ENCODE measurements around the gene CHCHD1. TPM values are rescaled to one million over a fixed set of nuclear protein-coding genes. Genes with fewer than 3 reads are reported as not detected.

Gene CHCHD1
- total RNA-seq, 4 donors from 2014 or later: 14.1 to 57.3 (median 28.9) TPM

DNA sequence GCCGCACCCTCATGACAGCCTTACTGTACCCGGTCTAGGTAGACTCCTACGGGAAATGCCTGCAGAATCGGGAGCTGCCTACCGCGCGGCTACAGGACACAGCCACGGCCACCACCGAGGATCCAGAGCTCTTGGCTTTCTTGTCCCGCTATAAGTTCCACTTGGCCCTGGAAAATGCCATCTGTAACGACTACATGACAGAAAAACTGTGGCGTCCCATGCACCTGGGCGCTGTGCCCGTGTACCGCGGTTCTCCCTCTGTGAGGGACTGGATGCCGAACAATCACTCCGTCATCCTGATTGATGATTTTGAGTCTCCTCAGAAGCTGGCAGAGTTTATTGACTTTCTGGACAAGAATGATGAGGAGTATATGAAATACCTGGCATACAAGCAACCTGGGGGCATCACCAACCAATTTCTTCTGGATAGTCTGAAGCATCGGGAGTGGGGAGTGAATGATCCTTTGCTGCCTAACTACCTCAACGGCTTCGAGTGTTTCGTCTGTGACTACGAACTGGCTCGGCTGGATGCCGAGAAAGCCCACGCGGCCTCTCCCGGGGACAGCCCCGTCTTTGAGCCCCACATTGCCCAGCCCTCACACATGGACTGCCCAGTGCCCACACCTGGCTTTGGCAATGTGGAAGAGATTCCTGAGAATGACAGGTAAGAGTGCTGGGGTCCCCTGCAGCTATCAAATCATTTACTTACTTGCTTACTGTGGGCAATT, 8.5 kb upstream of the CHCHD1 start:
- H3K9me3 ChIP-seq: no peaks in the 10 kb centered on the region
- 1 to 2% methylated on average over 26 to 27 of the region's 29 CpGs for WGBS, 2 donors
- TF ChIP-seq, protein P1, sequence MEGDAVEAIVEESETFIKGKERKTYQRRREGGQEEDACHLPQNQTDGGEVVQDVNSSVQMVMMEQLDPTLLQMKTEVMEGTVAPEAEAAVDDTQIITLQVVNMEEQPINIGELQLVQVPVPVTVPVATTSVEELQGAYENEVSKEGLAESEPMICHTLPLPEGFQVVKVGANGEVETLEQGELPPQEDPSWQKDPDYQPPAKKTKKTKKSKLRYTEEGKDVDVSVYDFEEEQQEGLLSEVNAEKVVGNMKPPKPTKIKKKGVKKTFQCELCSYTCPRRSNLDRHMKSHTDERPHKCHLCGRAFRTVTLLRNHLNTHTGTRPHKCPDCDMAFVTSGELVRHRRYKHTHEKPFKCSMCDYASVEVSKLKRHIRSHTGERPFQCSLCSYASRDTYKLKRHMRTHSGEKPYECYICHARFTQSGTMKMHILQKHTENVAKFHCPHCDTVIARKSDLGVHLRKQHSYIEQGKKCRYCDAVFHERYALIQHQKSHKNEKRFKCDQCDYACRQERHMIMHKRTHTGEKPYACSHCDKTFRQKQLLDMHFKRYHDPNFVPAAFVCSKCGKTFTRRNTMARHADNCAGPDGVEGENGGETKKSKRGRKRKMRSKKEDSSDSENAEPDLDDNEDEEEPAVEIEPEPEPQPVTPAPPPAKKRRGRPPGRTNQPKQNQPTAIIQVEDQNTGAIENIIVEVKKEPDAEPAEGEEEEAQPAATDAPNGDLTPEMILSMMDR (IDR thresholded peaks at IDR 0.05): no peak
- TF ChIP-seq POLR2A (IDR thresholded peaks at IDR 0.05): no peak
- H3K36me3 ChIP-seq: peaks cover 32 to 39% of the 10 kb centered on the region in 2 donors
- H3K27me3 ChIP-seq: no peaks in the 10 kb centered on the region
- peak overlapping the region; percentile 80 to 99 (median 89) for H3K27ac ChIP-seq
- H3K4me3 ChIP-seq (replicated peaks in 1 of 3): peak overlapping the region; percentile 16 to 98 (median 94)
- intact Hi-C loops (cut with DNase I): no loop called here
- peak; percentile 41 to 50 for DNase-seq
- peaks cover 26 to 31% of the 10 kb centered on the region in 2 donors for H3K4me1 ChIP-seq

DNA sequence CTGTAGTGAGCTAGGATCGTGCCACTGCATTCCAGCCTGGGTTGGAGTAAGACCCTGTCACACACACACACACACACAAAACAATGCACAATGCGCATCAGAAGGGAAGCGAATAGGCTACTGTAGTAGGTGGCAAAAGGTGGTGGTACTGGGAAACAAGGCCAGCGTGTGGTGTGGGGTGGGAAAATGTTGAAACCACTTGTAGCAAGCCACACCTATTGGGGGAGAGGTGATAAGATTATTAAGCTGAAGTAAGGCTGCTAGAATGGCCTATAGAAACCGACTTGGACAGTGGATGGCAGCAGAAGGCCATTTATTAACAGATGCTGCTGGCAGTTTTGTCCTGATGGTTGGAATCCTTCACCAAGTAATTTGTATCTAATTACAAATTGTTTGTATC, 7.2 kb upstream of the CHCHD1 start:
- H3K4me3 ChIP-seq (replicated peaks in 1 of 3): no peak overlapping the region
- no peak for DNase-seq
- H3K36me3 ChIP-seq: peaks cover 26 to 29% of the 10 kb centered on the region in 2 donors
- intact Hi-C loops (cut with DNase I): no loop called here
- H3K9me3 ChIP-seq: no peaks in the 10 kb centered on the region
- WGBS, 2 donors: 40 to 55% methylated on average over 5 of the region's 5 CpGs
- H3K27me3 ChIP-seq: no peaks in the 10 kb centered on the region
- H3K4me1 ChIP-seq: peaks cover 26 to 31% of the 10 kb centered on the region in 2 donors
- no peak overlapping the region for H3K27ac ChIP-seq
- TF ChIP-seq, protein P1 (IDR thresholded peaks at IDR 0.05): no peak
- no peak for TF ChIP-seq POLR2A (IDR thresholded peaks at IDR 0.05)

DNA sequence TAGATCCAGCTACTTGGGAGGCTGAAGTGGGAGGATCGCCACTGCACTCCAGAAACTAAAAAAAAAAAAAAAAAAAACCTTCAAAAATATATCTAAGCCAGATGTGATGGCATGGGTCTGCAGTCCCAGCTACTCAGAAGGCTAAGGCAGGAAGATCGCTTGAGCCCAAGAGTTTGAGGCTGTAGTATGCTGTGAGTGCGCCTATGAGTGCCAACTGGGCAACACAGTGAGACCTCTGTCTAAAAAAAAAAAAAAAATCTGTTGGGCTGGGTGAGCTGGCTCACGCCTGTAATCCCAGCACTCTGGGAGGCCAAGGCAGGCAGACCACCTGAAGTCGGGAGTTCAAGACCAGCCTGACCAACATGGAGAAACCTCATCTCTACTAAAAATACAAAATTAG, 2.8 kb upstream of the CHCHD1 start:
- no peak overlapping the region for H3K4me3 ChIP-seq (replicated peaks in 1 of 3)
- H3K27me3 ChIP-seq: no peaks in the 10 kb centered on the region
- peaks cover 24 to 32% of the 10 kb centered on the region in 2 donors for H3K4me1 ChIP-seq
- no peaks in the 10 kb centered on the region for H3K9me3 ChIP-seq
- 93 to 94% methylated on average over 5 of the region's 5 CpGs for WGBS, 2 donors
- H3K27ac ChIP-seq: no peak overlapping the region
- intact Hi-C loops (cut with DNase I): no loop called here
- no peak for TF ChIP-seq POLR2A (IDR thresholded peaks at IDR 0.05)
- TF ChIP-seq, protein P1 (IDR thresholded peaks at IDR 0.05): no peak
- DNase-seq: no peak
- peaks cover 12% of the 10 kb centered on the region in 2 donors for H3K36me3 ChIP-seq

DNA sequence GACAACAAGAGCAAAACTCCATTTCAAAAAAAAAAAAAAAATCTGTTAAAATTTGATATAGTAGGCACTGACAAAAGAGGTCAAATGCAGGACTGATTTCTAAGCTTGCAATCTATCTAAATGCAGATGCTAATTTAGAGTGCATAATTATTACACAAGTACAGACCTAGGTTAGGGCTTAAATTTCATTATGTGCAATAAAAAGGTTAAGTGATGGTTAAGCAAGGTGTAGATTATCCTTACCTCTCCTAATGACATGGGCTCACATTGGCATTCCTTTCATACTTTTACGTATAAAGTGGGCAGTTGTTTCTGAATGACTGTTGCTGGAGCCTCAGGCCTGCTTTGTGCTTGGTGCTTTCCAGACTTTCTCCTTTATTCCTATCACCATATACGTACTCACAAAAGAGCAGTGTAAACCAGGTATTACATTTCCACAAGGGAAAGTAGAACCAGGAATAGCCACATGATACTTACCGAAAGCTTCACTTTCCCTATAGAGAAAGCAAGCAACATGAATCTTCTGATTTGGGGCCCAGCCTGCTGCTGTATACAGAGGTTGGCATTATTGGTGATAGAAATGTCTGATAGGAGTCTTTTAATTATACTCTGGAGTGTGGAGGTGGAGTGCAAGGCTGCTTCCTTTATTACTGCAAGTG, 2.2 kb upstream of the CHCHD1 start:
- Histone ChIP-seq H3K27ac (no peak overlapping the region), H3K4me3 (replicated peaks in 1 of 3) (no peak overlapping the region), H3K27me3 (no peaks in the 10 kb centered on the region), H3K36me3 (peaks cover 12% of the 10 kb centered on the region in 2 donors), H3K4me1 (peaks cover 19 to 27% of the 10 kb centered on the region in 2 donors), H3K9me3 (no peaks in the 10 kb centered on the region)
- DNase-seq: no peak
- WGBS, 2 donors: 87 to 92% methylated on average over 3 of the region's 3 CpGs
- intact Hi-C loops (cut with DNase I): no loop called here
- TF ChIP-seq, protein P1 (IDR thresholded peaks at IDR 0.05): no peak
- TF ChIP-seq POLR2A (IDR thresholded peaks at IDR 0.05): no peak

DNA sequence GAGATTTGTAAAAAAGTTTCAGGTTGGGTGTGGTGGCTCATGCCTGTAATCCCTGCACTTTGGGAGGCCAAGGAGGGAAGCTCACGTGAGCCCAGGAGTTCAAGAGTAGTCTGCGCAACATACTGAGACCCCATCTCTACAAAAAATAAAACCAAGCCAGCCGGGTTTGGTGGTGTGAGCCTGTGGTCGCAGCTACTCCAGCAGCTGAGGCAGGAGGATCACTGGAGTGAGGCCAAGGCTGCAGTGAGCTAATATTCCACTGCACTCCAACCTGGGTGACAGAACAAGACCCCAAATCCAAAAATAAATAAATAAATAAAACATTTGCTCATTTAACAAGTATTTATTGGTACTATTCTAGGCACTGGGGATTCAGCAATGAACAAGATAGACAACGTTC, 1.5 kb upstream of the CHCHD1 start:
- WGBS, 2 donors: 83 to 86% methylated on average over 5 of the region's 5 CpGs
- Histone ChIP-seq H3K27me3 (no peaks in the 10 kb centered on the region), H3K9me3 (no peaks in the 10 kb centered on the region), H3K27ac (no peak overlapping the region), H3K36me3 (peaks cover 12% of the 10 kb centered on the region in 2 donors), H3K4me1 (peaks cover 17 to 24% of the 10 kb centered on the region in 2 donors), H3K4me3 (replicated peaks in 1 of 3) (no peak overlapping the region)
- no peak for TF ChIP-seq POLR2A (IDR thresholded peaks at IDR 0.05)
- TF ChIP-seq, protein P1 (IDR thresholded peaks at IDR 0.05): no peak
- no peak for DNase-seq
- intact Hi-C loops (cut with DNase I): no loop called here
